Endothelial cell of umbilical vein (primary cell): ENCODE data around the gene SETDB1. TPM values are rescaled to one million over a fixed set of nuclear protein-coding genes. Genes with fewer than 3 reads are reported as not detected.

ENCODE experiments used
- BruUV-seq: library from RNA; stranded (reverse); fragments of 400-500 nt; replicated peaks from 2 replicates; lab custom pipeline; 2021; lab: Mats Ljungman, UMichigan
- CTCF ChIA-PET: fragments of 300-600, 350-600 bp; sonication (Branson Sonifier 250); formaldehyde crosslinking; loops from one replicate; lab custom pipeline; 2021; ENCODE audit warnings: antibody characterized with exemption, inconsistent platforms; lab: Charles Lee
- POLR2A ChIA-PET: fragments of 300-600, 350-600 bp; sonication (Branson Sonifier 250); formaldehyde crosslinking; loops from one replicate; lab custom pipeline; 2021; ENCODE audit warnings: antibody characterized with exemption, inconsistent platforms; lab: Charles Lee
- DNase-seq: peaks from one replicate; pipeline ENCODE4 v3.0.0-alpha.2; 2011; ENCODE audit warnings: low read depth, low spot score
- FAIRE-seq: peaks from 2 replicates; lab custom pipeline; 2011; peaks lifted over from hg19 to GRCh38; lab: Jason Lieb, UNC
- H2AFZ ChIP-seq: 2 replicates; pipeline ENCODE4 v1.6.0; 2012; ENCODE audit warnings: low read depth, low read length, control low read depth, inconsistent platforms
- H3K27ac ChIP-seq: 2 replicates; pipeline ENCODE4 v1.5.1; 2011; ENCODE audit warnings: low read depth, mild to moderate bottlenecking, control low read depth, low read length, moderate library complexity; ENCODE audit not compliant: insufficient read depth
- H3K27me3 ChIP-seq, 2 experiments: 2 replicates each; pipeline versions ENCODE4 v1.6.0 to v1.6.1; 2011; ENCODE audit warnings: low read length in 2 of 2, mixed read lengths in 1 of 2; ENCODE audit not compliant: control insufficient read depth in 2 of 2, insufficient read depth in 2 of 2
- H3K36me3 ChIP-seq, 2 experiments: 2 replicates in 1 of 2; 3 replicates in 1 of 2; pipeline ENCODE4 v1.5.1; 2011; ENCODE audit warnings: low read length in 2 of 2, mild to moderate bottlenecking in 1 of 2, moderate library complexity in 1 of 2; ENCODE audit not compliant: control insufficient read depth in 2 of 2, insufficient read depth in 2 of 2; ENCODE audit errors: extremely low read depth in 1 of 2
- H3K4me1 ChIP-seq: 3 replicates; pipeline ENCODE4 v1.5.1; 2011; ENCODE audit warnings: mild to moderate bottlenecking, low read length; ENCODE audit not compliant: control insufficient read depth, insufficient read depth; ENCODE audit errors: extremely low read depth
- H3K4me2 ChIP-seq: 2 replicates; pipeline ENCODE4 v1.6.1; 2011; ENCODE audit warnings: low read length, control low read depth, mixed read lengths; ENCODE audit not compliant: insufficient read depth
- H3K4me3 ChIP-seq, 3 experiments: fragments of 200-600 bp in 1 of 3; sonication (generic), shearing (Covaris generic) in 1 of 3; replicated peaks in 1 of 3; 2 replicates each; pipeline ENCODE4 v1.5.1; 2011 to 2016; ENCODE audit warnings: control low read depth in 3 of 3, low read length in 3 of 3, mild to moderate bottlenecking in 2 of 3, inconsistent platforms in 1 of 3, low read depth in 1 of 3, moderate library complexity in 1 of 3; ENCODE audit not compliant: insufficient read depth in 1 of 3
- H3K79me2 ChIP-seq: 2 replicates; pipeline ENCODE4 v1.6.0; 2012; ENCODE audit warnings: low read length, inconsistent platforms; ENCODE audit not compliant: control insufficient read depth, insufficient read depth
- H3K9ac ChIP-seq: replicated peaks from 2 replicates; pipeline ENCODE3; 2011; ENCODE audit warnings: low read length, control low read depth; ENCODE audit not compliant: insufficient read depth; ENCODE audit errors: extremely low read depth
- H3K9me1 ChIP-seq: replicated peaks from 3 replicates; pipeline ENCODE4 v1.6.0; 2011; ENCODE audit warnings: mild to moderate bottlenecking, low read length; ENCODE audit not compliant: control insufficient read depth, insufficient read depth; ENCODE audit errors: extremely low read depth
- H3K9me3 ChIP-seq: replicated peaks from 2 replicates; pipeline ENCODE4 v1.5.1; 2012; ENCODE audit warnings: low read length, inconsistent platforms; ENCODE audit not compliant: control insufficient read depth, insufficient read depth
- H4K20me1 ChIP-seq: replicated peaks from 2 replicates; pipeline ENCODE3; 2011; ENCODE audit warnings: mild to moderate bottlenecking, low read length; ENCODE audit not compliant: control insufficient read depth, insufficient read depth; ENCODE audit errors: extremely low read depth
- EZH2 ChIP-seq: IDR thresholded peaks from 2 replicates; pipeline ENCODE4 v1.6.1; 2012; ENCODE audit warnings: borderline replicate concordance, low read depth, mild to moderate bottlenecking, moderate library complexity, low read length, inconsistent platforms; ENCODE audit not compliant: severe bottlenecking
- FOS ChIP-seq: IDR thresholded peaks from 2 replicates; pipeline ENCODE4 v1.6.1; 2011; ENCODE audit warnings: mild to moderate bottlenecking, low read length, moderate library complexity, borderline replicate concordance; ENCODE audit not compliant: insufficient read depth
- GATA2 ChIP-seq: IDR thresholded peaks from 2 replicates; pipeline ENCODE4 v1.7.0; 2011; ENCODE audit warnings: low read depth, mild to moderate bottlenecking, moderate library complexity, mixed read lengths, low read length; ENCODE audit not compliant: insufficient read length, insufficient read depth
- JUN ChIP-seq: IDR thresholded peaks from 2 replicates; pipeline ENCODE4 v1.6.1; 2011; ENCODE audit warnings: borderline replicate concordance, low read depth; ENCODE audit not compliant: insufficient read length, insufficient read depth
- MYC ChIP-seq: IDR thresholded peaks from one replicate; pipeline ENCODE4 v1.6.1; 2011; ENCODE audit warnings: mild to moderate bottlenecking, low read depth, low read length
- POLR2A ChIP-seq: IDR thresholded peaks from 2 replicates; pipeline ENCODE4 v1.6.1; 2012; ENCODE audit warnings: low read depth, mild to moderate bottlenecking, control low read depth, low read length
- POLR2AphosphoS5 ChIP-seq: IDR thresholded peaks from 2 replicates; pipeline ENCODE4 v1.6.1; 2012; ENCODE audit warnings: low read depth, mild to moderate bottlenecking, control low read depth, low read length, moderate library complexity; ENCODE audit not compliant: insufficient read depth
- dilution Hi-C: fragments of 300-500 bp; cut with MboI; formaldehyde crosslinking; loops from one replicate; pipeline ENCODE4 v1.15.0; 2019; ENCODE audit warnings: low sequenced_read_pairs; ENCODE audit not compliant: extremely low pct_ligation_motif_present
- intact Hi-C: fragments of 100-400 bp; cut with micrococcal nuclease; formaldehyde crosslinking; loops from one replicate; pipeline ENCODE4 v1.10.0; 2022
- polyA plus RNA-seq, 4 experiments: library from polyadenylated mRNA; depleted of rRNA in 3 of 4; stranded (reverse) in 3 of 4; unstranded in 1 of 4; fragments of >200 nt; gene quantifications; 2 replicates each; pipeline versions ENCODE4 v1.2.1 to v1.2.3, GENCODE V29; 2011 to 2012; ENCODE audit warnings: missing spikeins in 1 of 4
- total RNA-seq: library from RNA; stranded (reverse); gene quantifications from 2 replicates; pipeline ENCODE4 v1.2.3, GENCODE V29; 2021
- TF ChIP-seq, protein P1 (sequence below), 2 donors: IDR thresholded peaks; 1 replicate in 1 of 2; 2 replicates in 1 of 2; pipeline ENCODE4 v1.5.1; 2011; ENCODE audit warnings: low read length in 2 of 2, mild to moderate bottlenecking in 2 of 2, moderate library complexity in 2 of 2, control low read depth in 1 of 2, inconsistent platforms in 1 of 2, low read depth in 1 of 2; ENCODE audit not compliant: insufficient read depth in 1 of 2; ENCODE audit errors: extremely low read depth in 1 of 2
- TF ChIP-seq, protein P2 (sequence below): IDR thresholded peaks from 2 replicates; pipeline ENCODE4 v1.6.1; 2011; ENCODE audit not compliant: insufficient read depth, insufficient read length

SETDB1 gene
- total and polyA plus RNA-seq, 2 donors (not counting 3 experiments of a cell fraction or from before 2014, with no cell fraction given), result 25.3 to 49.2 TPM

- POLR2A ChIA-PET, result interaction anchor here (0.6 kb wide), 1 partner anchor 77 kb away, joined by 3 read pairs; no protein-coding TSS in a partner anchor
- no peaks in the 10 kb centered on the region for H3K36me3 ChIP-seq
- FAIRE-seq (no peak), DNase-seq (no peak)
- intact Hi-C loops, result no loop called here
- no peaks in the 10 kb centered on the region for H3K9me3 ChIP-seq
- H3K79me2 ChIP-seq, result no peaks in the 10 kb centered on the region
- no peak within 1 kb of the TSS for H3K4me3 ChIP-seq
- H3K27me3 ChIP-seq, result peaks cover 4 to 11% of the 10 kb centered on the region in 2 experiments
- H3K4me1 ChIP-seq, result no peaks in the 10 kb centered on the region
- no peaks in the 10 kb centered on the region for H4K20me1 ChIP-seq
- TF ChIP-seq MYC (no peak), JUN (no peak), POLR2AphosphoS5 (no peak), EZH2 (no peak), FOS (no peak), GATA2 (no peak), POLR2A (no peak)
- TF ChIP-seq, protein P1, sequence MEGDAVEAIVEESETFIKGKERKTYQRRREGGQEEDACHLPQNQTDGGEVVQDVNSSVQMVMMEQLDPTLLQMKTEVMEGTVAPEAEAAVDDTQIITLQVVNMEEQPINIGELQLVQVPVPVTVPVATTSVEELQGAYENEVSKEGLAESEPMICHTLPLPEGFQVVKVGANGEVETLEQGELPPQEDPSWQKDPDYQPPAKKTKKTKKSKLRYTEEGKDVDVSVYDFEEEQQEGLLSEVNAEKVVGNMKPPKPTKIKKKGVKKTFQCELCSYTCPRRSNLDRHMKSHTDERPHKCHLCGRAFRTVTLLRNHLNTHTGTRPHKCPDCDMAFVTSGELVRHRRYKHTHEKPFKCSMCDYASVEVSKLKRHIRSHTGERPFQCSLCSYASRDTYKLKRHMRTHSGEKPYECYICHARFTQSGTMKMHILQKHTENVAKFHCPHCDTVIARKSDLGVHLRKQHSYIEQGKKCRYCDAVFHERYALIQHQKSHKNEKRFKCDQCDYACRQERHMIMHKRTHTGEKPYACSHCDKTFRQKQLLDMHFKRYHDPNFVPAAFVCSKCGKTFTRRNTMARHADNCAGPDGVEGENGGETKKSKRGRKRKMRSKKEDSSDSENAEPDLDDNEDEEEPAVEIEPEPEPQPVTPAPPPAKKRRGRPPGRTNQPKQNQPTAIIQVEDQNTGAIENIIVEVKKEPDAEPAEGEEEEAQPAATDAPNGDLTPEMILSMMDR (IDR thresholded peaks at IDR 0.05; ENCODE audit: extremely low read depth in 1 of 2, insufficient read depth in 1 of 2, low read depth in 1 of 2, low read length in 2 of 2), result no peak
- TF ChIP-seq, protein P2, sequence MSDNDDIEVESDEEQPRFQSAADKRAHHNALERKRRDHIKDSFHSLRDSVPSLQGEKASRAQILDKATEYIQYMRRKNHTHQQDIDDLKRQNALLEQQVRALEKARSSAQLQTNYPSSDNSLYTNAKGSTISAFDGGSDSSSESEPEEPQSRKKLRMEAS, result no peak
- dilution Hi-C loops, result no loop called here
- H3K9me1 ChIP-seq, result no peaks in the 10 kb centered on the region
- CTCF ChIA-PET, result interaction anchor here (0.8 to 2.0 kb wide), 4 partner anchors 11 to 35 kb away, joined by 3 to 11 read pairs (median 4); no protein-coding TSS in a partner anchor
- no peak within 1 kb of the TSS for H3K27ac ChIP-seq
- H3K4me2 ChIP-seq, result no peak within 1 kb of the TSS
- BruUV-seq, result no TSS peak
- H2AFZ ChIP-seq, result no peak within 1 kb of the TSS
- no peak within 1 kb of the TSS for H3K9ac ChIP-seq
Measured at GRCh38 chr1:150887018-150887417, 39.1 kb upstream of the SETDB1 start, which contains the start of gene CTXND2. Gene CTXND2, plus strand, starts transcription at chr1:150887136. Its CDS starts 25,179 bp downstream, at chr1:150912315.
